ENCODE data around the gene C11orf68.

C11orf68 gene

DNA sequence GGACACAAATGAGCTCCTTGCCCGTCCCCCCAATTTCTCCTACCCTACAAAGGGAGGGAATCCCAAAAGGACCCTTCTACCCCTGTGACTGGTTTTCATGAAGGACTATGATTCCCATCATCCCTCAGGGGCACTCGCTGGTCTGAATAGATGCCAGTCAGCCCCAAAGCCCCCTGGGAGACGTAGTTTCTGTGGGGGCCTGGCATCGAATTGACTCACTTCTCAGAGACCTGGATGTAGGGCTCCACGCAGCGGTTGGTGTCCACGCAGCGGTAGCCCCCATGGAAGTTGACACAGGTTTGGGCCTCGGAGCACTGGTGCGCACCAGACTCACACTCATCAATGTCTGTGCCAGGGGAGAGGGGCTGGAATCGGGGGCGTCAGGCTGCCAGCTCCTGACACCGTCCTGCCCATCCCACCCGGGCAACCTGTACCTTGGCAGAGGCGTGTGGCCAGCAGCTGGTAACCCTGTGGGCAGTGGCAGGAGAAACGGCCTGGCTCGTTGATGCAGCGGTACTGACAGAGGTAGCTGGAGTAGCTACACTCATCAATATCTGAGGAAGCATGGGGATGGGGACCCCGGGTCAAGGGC lies 50.7 kb downstream of the C11orf68 start:
- Histone ChIP-seq H3K9ac (ENCODE audit: low read depth, low read length) (no peak overlapping the region), H3K4me3 (ENCODE audit: low read length) (peak overlapping the region; percentile 58), H3K27me3 (ENCODE audit: insufficient read depth, low read length) (peaks cover 13% of the 10 kb centered on the region), H3K36me3 (ENCODE audit: insufficient read depth, low read length) (peaks cover 38% of the 10 kb centered on the region), H3K4me1 (ENCODE audit: insufficient read depth, low read length) (no peaks in the 10 kb centered on the region; the same call in 1 of the 2 replicates), H3K27ac (ENCODE audit: low read depth, low read length) (no peak overlapping the region), H3K9me3 (ENCODE audit: insufficient read depth, low read depth, low read length) (no peaks in the 10 kb centered on the region)
- 84% methylated on average over 18 of the region's 19 CpGs for WGBS

DNA sequence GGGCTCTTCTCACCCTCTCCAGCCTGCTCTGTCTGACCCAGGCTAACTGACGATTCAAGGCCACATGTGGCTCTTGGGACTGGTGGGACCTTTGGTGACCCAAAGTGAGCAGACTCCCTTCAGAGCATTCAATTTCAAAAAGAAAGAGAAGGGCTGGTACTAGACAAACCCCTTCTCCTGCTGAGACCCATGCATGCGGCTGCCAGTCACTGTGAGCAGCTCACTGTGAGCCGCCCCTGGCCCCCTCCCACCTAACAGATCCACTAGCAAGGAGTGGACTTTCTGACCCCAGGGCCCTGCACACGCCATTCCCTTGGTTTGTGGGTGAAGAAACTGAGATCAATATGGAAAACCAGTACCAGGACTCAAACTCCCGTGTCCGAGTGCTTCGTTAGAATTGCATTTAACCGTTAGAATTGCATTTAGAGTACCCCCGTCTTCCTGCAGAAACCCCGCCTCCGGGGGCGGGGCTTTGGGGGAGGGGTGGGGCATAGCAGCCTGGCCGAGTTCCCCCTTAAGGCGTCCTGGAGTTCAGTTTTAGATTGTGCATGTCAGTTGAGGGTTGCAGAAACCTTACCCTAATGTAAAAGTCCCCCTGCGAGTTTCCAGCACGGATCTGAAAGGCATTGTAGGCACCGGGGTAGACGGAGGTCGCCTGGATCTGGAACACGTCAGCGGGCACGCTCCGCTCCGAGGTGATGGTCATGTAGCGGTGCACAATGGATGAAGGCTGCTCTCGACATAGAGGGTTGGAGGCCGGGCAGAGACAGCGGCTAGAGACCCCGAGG lies 51.4 kb downstream of the C11orf68 start:
- Histone ChIP-seq H3K9ac (ENCODE audit: low read depth, low read length) (no peak overlapping the region), H3K27me3 (ENCODE audit: insufficient read depth, low read length) (peaks cover 10% of the 10 kb centered on the region), H3K4me3 (ENCODE audit: low read length) (peak overlapping the region; percentile 58), H3K27ac (ENCODE audit: low read depth, low read length) (no peak overlapping the region), H3K36me3 (ENCODE audit: insufficient read depth, low read length) (peaks cover 45% of the 10 kb centered on the region), H3K4me1 (ENCODE audit: insufficient read depth, low read length) (no peaks in the 10 kb centered on the region), H3K9me3 (ENCODE audit: insufficient read depth, low read depth, low read length) (no peaks in the 10 kb centered on the region)
- WGBS: 50% methylated on average over 29 of the region's 29 CpGs
